ENCODE results near the gene PTGES3L. TPM values are rescaled to one million over a fixed set of nuclear protein-coding genes. Genes with fewer than 3 reads are reported as not detected.

Gene PTGES3L
- total and polyA plus RNA-seq, 2 of the 13 experiments (the other 11 are each of a cell fraction or from before 2014, with no cell fraction given), result 1.2 to 2.9 TPM

DNA sequence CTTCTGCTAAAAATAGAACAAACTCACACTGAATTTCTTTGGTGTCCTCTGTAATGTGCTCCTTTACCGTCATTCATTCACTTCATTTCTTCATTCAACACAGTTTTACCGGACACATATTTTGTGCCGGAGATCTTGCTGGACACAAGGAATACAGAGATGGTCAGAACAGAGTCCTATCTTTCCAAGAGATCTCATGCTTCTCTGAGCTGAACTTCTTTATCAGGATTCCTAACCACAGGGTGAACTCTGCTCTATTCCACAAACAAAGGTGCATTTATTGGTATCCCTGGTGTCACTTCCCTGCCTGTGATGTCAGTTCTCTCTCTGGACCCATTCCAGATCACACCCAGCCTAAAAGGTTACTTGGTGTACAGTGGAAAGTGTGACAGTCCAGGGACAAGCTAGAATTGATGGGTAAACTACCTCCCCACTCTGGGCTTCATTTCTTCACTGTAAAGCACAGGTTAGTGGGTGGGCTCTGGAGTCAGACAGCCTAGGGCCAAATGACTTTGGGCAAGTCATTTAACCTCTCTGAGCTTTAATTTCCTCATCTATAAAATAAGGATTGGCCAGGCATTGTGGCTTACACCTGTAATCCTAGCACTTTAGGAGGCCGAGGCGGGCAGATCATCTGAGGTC lies 30.9 kb upstream of the PTGES3L start (continued):
- TF ChIP-seq, protein P1, sequence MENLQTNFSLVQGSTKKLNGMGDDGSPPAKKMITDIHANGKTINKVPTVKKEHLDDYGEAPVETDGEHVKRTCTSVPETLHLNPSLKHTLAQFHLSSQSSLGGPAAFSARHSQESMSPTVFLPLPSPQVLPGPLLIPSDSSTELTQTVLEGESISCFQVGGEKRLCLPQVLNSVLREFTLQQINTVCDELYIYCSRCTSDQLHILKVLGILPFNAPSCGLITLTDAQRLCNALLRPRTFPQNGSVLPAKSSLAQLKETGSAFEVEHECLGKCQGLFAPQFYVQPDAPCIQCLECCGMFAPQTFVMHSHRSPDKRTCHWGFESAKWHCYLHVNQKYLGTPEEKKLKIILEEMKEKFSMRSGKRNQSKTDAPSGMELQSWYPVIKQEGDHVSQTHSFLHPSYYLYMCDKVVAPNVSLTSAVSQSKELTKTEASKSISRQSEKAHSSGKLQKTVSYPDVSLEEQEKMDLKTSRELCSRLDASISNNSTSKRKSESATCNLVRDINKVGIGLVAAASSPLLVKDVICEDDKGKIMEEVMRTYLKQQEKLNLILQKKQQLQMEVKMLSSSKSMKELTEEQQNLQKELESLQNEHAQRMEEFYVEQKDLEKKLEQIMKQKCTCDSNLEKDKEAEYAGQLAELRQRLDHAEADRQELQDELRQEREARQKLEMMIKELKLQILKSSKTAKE (CRISPR knock-in tag; IDR thresholded peaks at IDR 0.05; ENCODE audit: borderline replicate concordance), result 0 out of 2 replicates have a peak, but pooled peaks have one; percentile 12
- TF ChIP-seq ZNF710 (CRISPR knock-in tag; IDR thresholded peaks at IDR 0.05; ENCODE audit: borderline replicate concordance), result 0 out of 2 replicates have a peak, but pooled peaks have one; percentile 63
- no peak for TF ChIP-seq ZNF510 (CRISPR knock-in tag; IDR thresholded peaks at IDR 0.05; ENCODE audit: low read depth)
- TF ChIP-seq ZNF75D (CRISPR knock-in tag; IDR thresholded peaks at IDR 0.05; ENCODE audit: borderline replicate concordance), result no peak
- no peak for TF ChIP-seq TEAD2 (CRISPR knock-in tag; IDR thresholded peaks at IDR 0.05)
- peak; percentile 29; the same call in 1 of the 2 replicates for TF ChIP-seq KDM1A (CRISPR knock-in tag; IDR thresholded peaks at IDR 0.05)
- TF ChIP-seq YEATS2 (CRISPR knock-in tag; IDR thresholded peaks at IDR 0.05; ENCODE audit: borderline replicate concordance), result peak; percentile 41; the same call in 1 of the 2 replicates
- TF ChIP-seq MTA3 (CRISPR knock-in tag; IDR thresholded peaks at IDR 0.05), result no peak
- TF ChIP-seq ZNF83 (CRISPR knock-in tag; IDR thresholded peaks at IDR 0.05; ENCODE audit: borderline replicate concordance), result no peak
- no peak; the same call in 1 of the 2 replicates for TF ChIP-seq ZNF281 (CRISPR knock-in tag; IDR thresholded peaks at IDR 0.05; ENCODE audit: borderline replicate concordance)
- TF ChIP-seq KLF6 (CRISPR knock-in tag; IDR thresholded peaks at IDR 0.05), result no peak
- TF ChIP-seq NKX3-1 (CRISPR knock-in tag; IDR thresholded peaks at IDR 0.05), result no peak
- no peak for TF ChIP-seq ZNF432 (CRISPR knock-in tag; IDR thresholded peaks at IDR 0.05; ENCODE audit: borderline replicate concordance)
- 0 out of 2 replicates have a peak, but pooled peaks have one; percentile 64 for TF ChIP-seq CC2D1A (CRISPR knock-in tag; IDR thresholded peaks at IDR 0.05)
- TF ChIP-seq ZIK1 (CRISPR knock-in tag; IDR thresholded peaks at IDR 0.05; ENCODE audit: borderline replicate concordance, low read depth), result peak; percentile 53; the same call in 1 of the 2 replicates
- TF ChIP-seq ZBTB44 (CRISPR knock-in tag; IDR thresholded peaks at IDR 0.05), result no peak
- TF ChIP-seq, protein P2, sequence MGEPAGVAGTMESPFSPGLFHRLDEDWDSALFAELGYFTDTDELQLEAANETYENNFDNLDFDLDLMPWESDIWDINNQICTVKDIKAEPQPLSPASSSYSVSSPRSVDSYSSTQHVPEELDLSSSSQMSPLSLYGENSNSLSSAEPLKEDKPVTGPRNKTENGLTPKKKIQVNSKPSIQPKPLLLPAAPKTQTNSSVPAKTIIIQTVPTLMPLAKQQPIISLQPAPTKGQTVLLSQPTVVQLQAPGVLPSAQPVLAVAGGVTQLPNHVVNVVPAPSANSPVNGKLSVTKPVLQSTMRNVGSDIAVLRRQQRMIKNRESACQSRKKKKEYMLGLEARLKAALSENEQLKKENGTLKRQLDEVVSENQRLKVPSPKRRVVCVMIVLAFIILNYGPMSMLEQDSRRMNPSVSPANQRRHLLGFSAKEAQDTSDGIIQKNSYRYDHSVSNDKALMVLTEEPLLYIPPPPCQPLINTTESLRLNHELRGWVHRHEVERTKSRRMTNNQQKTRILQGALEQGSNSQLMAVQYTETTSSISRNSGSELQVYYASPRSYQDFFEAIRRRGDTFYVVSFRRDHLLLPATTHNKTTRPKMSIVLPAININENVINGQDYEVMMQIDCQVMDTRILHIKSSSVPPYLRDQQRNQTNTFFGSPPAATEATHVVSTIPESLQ (CRISPR knock-in tag; conservative IDR thresholded peaks at IDR 0.05), result no peak

All from HepG2 (cell line).